ENCODE measurements around the gene EIF4ENIF1.
"Not testable (repeated sequence)": the region's sequence is repeated elsewhere in the genome, so short reads cannot be mapped to it uniquely, and the experiment has no call there.

The EIF4ENIF1 gene

GRCh38 chr22:31495343-31495742 lies 5.7 kb upstream of the EIF4ENIF1 start:
- no peak for DNase-seq (ENCODE audit: low read depth in 2 of 2)

- not testable (repeated sequence) for DNase-seq (ENCODE audit: low read depth in 2 of 2)
Measured at GRCh38 chr22:31493355-31493754, 3.7 kb upstream of the EIF4ENIF1 start.

GRCh38 chr22:31492151-31492550 lies 2.5 kb upstream of the EIF4ENIF1 start:
- DNase-seq (ENCODE audit: low read depth in 2 of 2), result no peak

GRCh38 chr22:31491218-31491962 lies 1.7 kb upstream of the EIF4ENIF1 start:
- no peak for DNase-seq (ENCODE audit: low read depth in 2 of 2)

- peak; percentile 28 to 57 for DNase-seq (ENCODE audit: low read depth in 2 of 2)
Measured at GRCh38 chr22:31490496-31490925, 869 bp upstream of the EIF4ENIF1 start.

- peak in 1 of 2 experiments; percentile 24 for DNase-seq (ENCODE audit: low read depth in 2 of 2)
Measured at GRCh38 chr22:31488988-31489617, 539 bp downstream of the EIF4ENIF1 start.

- no peak for DNase-seq (ENCODE audit: low read depth in 2 of 2)
Measured at GRCh38 chr22:31488346-31488883, 1.2 kb downstream of the EIF4ENIF1 start.

- no peak for DNase-seq (ENCODE audit: low read depth in 2 of 2)
Measured at GRCh38 chr22:31486951-31487350, 2.7 kb downstream of the EIF4ENIF1 start.

GRCh38 chr22:31486369-31486768 lies 3.3 kb downstream of the EIF4ENIF1 start:
- DNase-seq (ENCODE audit: low read depth in 2 of 2), result not testable (repeated sequence)

- DNase-seq (ENCODE audit: low read depth in 2 of 2), result not testable (repeated sequence)
Measured at GRCh38 chr22:31482470-31482869, 7.2 kb downstream of the EIF4ENIF1 start.

GRCh38 chr22:31481129-31481528 lies 8.5 kb downstream of the EIF4ENIF1 start:
- no peak for DNase-seq (ENCODE audit: low read depth in 2 of 2)

- no peak for DNase-seq (ENCODE audit: low read depth in 2 of 2)
Measured at GRCh38 chr22:31477329-31477728, 12.3 kb downstream of the EIF4ENIF1 start.

- no peak for DNase-seq (ENCODE audit: low read depth in 2 of 2)
Measured at GRCh38 chr22:31475800-31476199, 13.8 kb downstream of the EIF4ENIF1 start.

- DNase-seq (ENCODE audit: low read depth in 2 of 2), result no peak
Measured at GRCh38 chr22:31474743-31475142, 14.9 kb downstream of the EIF4ENIF1 start.

GRCh38 chr22:31465307-31465706 lies 24.3 kb downstream of the EIF4ENIF1 start:
- DNase-seq (ENCODE audit: low read depth in 2 of 2), result no peak

GRCh38 chr22:31461699-31462098 lies 27.9 kb downstream of the EIF4ENIF1 start:
- DNase-seq (ENCODE audit: low read depth in 2 of 2), result no peak

- DNase-seq (ENCODE audit: low read depth in 2 of 2), result no peak
Measured at GRCh38 chr22:31451709-31452571, 37.7 kb downstream of the EIF4ENIF1 start.

GRCh38 chr22:31449506-31449905 lies 40.1 kb downstream of the EIF4ENIF1 start:
- DNase-seq (ENCODE audit: low read depth in 2 of 2), result no peak

GRCh38 chr22:31448382-31448781 lies 41.3 kb downstream of the EIF4ENIF1 start:
- DNase-seq (ENCODE audit: low read depth in 2 of 2), result no peak

GRCh38 chr22:31447337-31447736 lies 42.3 kb downstream of the EIF4ENIF1 start:
- DNase-seq (ENCODE audit: low read depth in 2 of 2), result no peak

- no peak for DNase-seq (ENCODE audit: low read depth in 2 of 2)
Measured at GRCh38 chr22:31446767-31447166, 42.9 kb downstream of the EIF4ENIF1 start.

- no peak for DNase-seq (ENCODE audit: low read depth in 2 of 2)
Measured at GRCh38 chr22:31446208-31446607, 43.4 kb downstream of the EIF4ENIF1 start.

Data from stimulated activated CD4-positive, alpha-beta T cell treated with anti-CD3 and anti-CD28 coated beads, Interleukin-12 subunit alpha, Interleukin-12 subunit beta, amount 100 ng/mL, for 24 hours (primary cell).